GM23338 (cell line): ENCODE data around the gene SOX15. TPM values are rescaled to one million over a fixed set of nuclear protein-coding genes. Genes with fewer than 3 reads are reported as not detected.
"Not testable (repeated sequence)": the region's sequence is repeated elsewhere in the genome, so short reads cannot be mapped to it uniquely, and the experiment has no call there.

ENCODE experiments used
- ATAC-seq: fragments of 200-7000 bp; cut with Tn5 transposase; 3 replicates; pipeline ENCODE4 v1.9.1; 2020
- DNase-seq: peaks from one replicate; pipeline ENCODE4 v3.0.0-alpha.2; 2015; ENCODE audit warnings: low spot score
- H2AFZ ChIP-seq: fragments of 200-600 bp; sonication (generic); 2 replicates; pipeline ENCODE4 v1.8.0; 2016; ENCODE audit warnings: antibody characterized with exemption, mild to moderate bottlenecking, moderate library complexity
- H3F3A ChIP-seq: fragments of 200-600 bp; sonication (generic); replicated peaks from 2 replicates; pipeline ENCODE4 v1.8.0; 2017; ENCODE audit warnings: antibody characterized with exemption, mixed run types, low read depth
- H3K27ac ChIP-seq: fragments of 200-600 bp; sonication (generic); 2 replicates; pipeline ENCODE4 v1.6.1; 2016; ENCODE audit warnings: low read depth
- H3K27me3 ChIP-seq: fragments of 200-600 bp; sonication (generic); 2 replicates; pipeline ENCODE4 v1.8.0; 2016; ENCODE audit warnings: mild to moderate bottlenecking, mixed run types, moderate library complexity; ENCODE audit not compliant: insufficient read depth
- H3K36me3 ChIP-seq: fragments of 200-600 bp; sonication (generic); 2 replicates; pipeline ENCODE4 v1.8.0; 2016; ENCODE audit warnings: mild to moderate bottlenecking; ENCODE audit not compliant: insufficient read depth
- H3K4me1 ChIP-seq: fragments of 200-600 bp; sonication (generic); 2 replicates; pipeline ENCODE4 v1.8.0; 2016; ENCODE audit warnings: mild to moderate bottlenecking, moderate library complexity; ENCODE audit not compliant: insufficient read depth
- H3K4me2 ChIP-seq: fragments of 200-600 bp; sonication (generic); 2 replicates; pipeline ENCODE4 v1.7.1; 2017; ENCODE audit warnings: mixed run types
- H3K4me3 ChIP-seq: fragments of 200-600 bp; sonication (generic); 2 replicates; pipeline ENCODE4 v1.6.1; 2016; ENCODE audit warnings: mixed run types
- H3K79me2 ChIP-seq: fragments of 200-600 bp; sonication (generic); replicated peaks from 2 replicates; pipeline ENCODE4 v1.8.0; 2017; ENCODE audit warnings: mild to moderate bottlenecking; ENCODE audit not compliant: insufficient read depth
- H3K9me2 ChIP-seq: fragments of 200-600 bp; sonication (generic); 2 replicates; pipeline ENCODE4 v1.8.0; 2017; ENCODE audit not compliant: insufficient read depth
- H4K20me1 ChIP-seq: fragments of 200-600 bp; sonication (generic); replicated peaks from 2 replicates; pipeline ENCODE4 v1.8.0; 2017; ENCODE audit warnings: mild to moderate bottlenecking; ENCODE audit not compliant: insufficient read depth
- H3K27ac Mint-ChIP-seq: 2 replicates; pipeline ENCODE4 v1.8.0; 2020; ENCODE audit warnings: inconsistent platforms, mild to moderate bottlenecking, moderate library complexity, mixed read lengths
- H3K27me3 Mint-ChIP-seq: 3 replicates; pipeline ENCODE4 v1.8.0; 2022; ENCODE audit warnings: low read depth, mild to moderate bottlenecking, moderate library complexity, mixed read lengths, inconsistent platforms; ENCODE audit not compliant: insufficient read depth, poor library complexity
- H3K36me3 Mint-ChIP-seq: 3 replicates; pipeline ENCODE4 v1.8.0; 2021; ENCODE audit warnings: low read depth, mild to moderate bottlenecking, inconsistent platforms, moderate library complexity, mixed read lengths
- H3K4me1 Mint-ChIP-seq: 3 replicates; pipeline ENCODE4 v1.8.0; 2020; ENCODE audit warnings: mild to moderate bottlenecking, inconsistent platforms, mixed read lengths
- H3K4me3 Mint-ChIP-seq: 3 replicates; pipeline ENCODE4 v1.8.0; 2021; ENCODE audit warnings: moderate library complexity, mild to moderate bottlenecking, inconsistent platforms, mixed read lengths
- H3K9me3 Mint-ChIP-seq: 3 replicates; pipeline ENCODE4 v1.8.0; 2020; ENCODE audit warnings: moderate library complexity, mild to moderate bottlenecking, inconsistent platforms, mixed read lengths
- CTCF ChIP-seq, 2 experiments: fragments of 200-600 bp in 1 of 2; sonication (generic) in 1 of 2; conservative IDR thresholded peaks; 2 replicates each; pipeline versions ENCODE4 v1.5.1 to v1.6.1; 2016 to 2017; ENCODE audit warnings: antibody characterized with exemption in 2 of 2, low read depth in 2 of 2, mild to moderate bottlenecking in 2 of 2, moderate library complexity in 1 of 2
- EZH2 ChIP-seq: fragments of 200-600 bp; sonication (generic); IDR thresholded peaks from one replicate; pipeline ENCODE4 v1.8.0; 2017; ENCODE audit warnings: antibody characterized with exemption, mild to moderate bottlenecking, low read depth; ENCODE audit not compliant: unreplicated experiment
- EZH2phosphoT487 ChIP-seq: fragments of 200-600 bp; sonication (generic); IDR thresholded peaks from one replicate; pipeline ENCODE4 v1.8.1; 2018; ENCODE audit warnings: antibody characterized with exemption; ENCODE audit not compliant: unreplicated experiment
- NANOG ChIP-seq: IDR thresholded peaks from 2 replicates; pipeline ENCODE4 v1.6.1; 2016; ENCODE audit warnings: antibody characterized with exemption, borderline replicate concordance
- STAT1 ChIP-seq: IDR thresholded peaks from one replicate; pipeline ENCODE4 v1.6.1; 2016; ENCODE audit warnings: antibody characterized with exemption; ENCODE audit not compliant: unreplicated experiment
- ZNF114 ChIP-seq: fragments of 250-450 bp; sonication (Bioruptor Pico); IDR thresholded peaks from 2 replicates; pipeline ENCODE4 v1.5.0; 2020; ENCODE audit warnings: mild to moderate bottlenecking, moderate library complexity
- ZNF331 ChIP-seq: fragments of 250-450 bp; sonication (Bioruptor Pico); IDR thresholded peaks from 2 replicates; pipeline ENCODE4 v1.5.0; 2020; ENCODE audit warnings: low read depth, mild to moderate bottlenecking, moderate library complexity
- ZNF462 ChIP-seq: fragments of 250-450 bp; sonication (Bioruptor Pico); IDR thresholded peaks from 2 replicates; pipeline ENCODE4 v1.5.0; 2020; ENCODE audit warnings: mild to moderate bottlenecking, moderate library complexity
- polyA plus RNA-seq: library from polyadenylated mRNA; unstranded; fragments of >200 nt; fragmentation: Nextera tagmentation; extraction: Ambion mirVana; gene quantifications from 2 replicates; pipeline ENCODE4 v1.2.1, GENCODE V29; 2016
- total RNA-seq: library from RNA; depleted of rRNA; stranded (reverse); fragments of >200 nt; shearing (Covaris generic); gene quantifications from 2 replicates; pipeline ENCODE4 v1.2.3, GENCODE V29; 2014
- TF ChIP-seq, protein P1 (sequence below): IDR thresholded peaks from one replicate; pipeline ENCODE4 v1.6.1; 2018; ENCODE audit warnings: antibody characterized with exemption; ENCODE audit not compliant: unreplicated experiment
- TF ChIP-seq, protein P2 (sequence below): IDR thresholded peaks from 2 replicates; pipeline ENCODE4 v1.6.1; 2016; ENCODE audit warnings: antibody characterized with exemption

SOX15 gene
- total and polyA plus RNA-seq, 2 experiments from 2014 or later, result 29.9 to 43.0 TPM

GRCh38 chr17:7597561-7597960 is 7.7 kb upstream of the SOX15 start:
- not testable (repeated sequence) for H3K9me3 Mint-ChIP-seq, H3K9me2 ChIP-seq, H3K4me3 ChIP-seq, H3K4me3 Mint-ChIP-seq, H3F3A ChIP-seq, ATAC-seq, H4K20me1 ChIP-seq, H3K27me3 Mint-ChIP-seq, H2AFZ ChIP-seq, H3K27ac ChIP-seq, DNase-seq, H3K4me2 ChIP-seq, H3K4me1 ChIP-seq, H3K27ac Mint-ChIP-seq, H3K79me2 ChIP-seq, H3K4me1 Mint-ChIP-seq, H3K27me3 ChIP-seq
- H3K36me3 Mint-ChIP-seq, result peaks cover 86% of the 10 kb centered on the region
- peaks cover 37% of the 10 kb centered on the region for H3K36me3 ChIP-seq

DNA sequence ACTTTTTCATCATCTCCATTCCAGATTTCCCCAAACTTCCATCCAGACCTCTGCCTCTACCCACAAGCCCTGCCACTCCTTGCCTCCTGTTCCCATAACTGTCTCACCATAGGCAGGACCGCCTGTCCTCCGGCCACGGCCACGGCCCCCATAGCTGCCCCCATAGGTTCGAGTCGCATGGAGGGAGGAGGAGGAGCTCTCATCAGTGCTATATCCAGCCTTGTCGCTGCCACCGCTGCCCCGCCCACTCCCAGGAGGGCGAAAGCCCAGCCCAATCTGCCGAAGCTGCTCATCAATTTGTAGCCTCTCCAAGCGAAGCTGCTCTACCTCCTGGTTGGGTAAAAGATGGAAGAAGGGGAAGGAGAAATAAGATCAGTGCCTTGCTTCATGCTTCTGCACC is 3.4 kb upstream of the SOX15 start:
- Histone ChIP-seq H3K4me3 (no peak overlapping the region), H2AFZ (no peak overlapping the region), H3K27me3 (no peaks in the 10 kb centered on the region), H3K27ac (no peak overlapping the region), H3F3A (peaks cover 26% of the 10 kb centered on the region), H3K4me1 (peaks cover 14% of the 10 kb centered on the region), H3K9me2 (no peaks in the 10 kb centered on the region), H3K79me2 (no peaks in the 10 kb centered on the region), H3K4me2 (no peak overlapping the region), H4K20me1 (no peaks in the 10 kb centered on the region; the same call in 1 of the 2 replicates), H3K36me3 (peaks cover 32% of the 10 kb centered on the region)
- H3K9me3 Mint-ChIP-seq, result no peaks in the 10 kb centered on the region
- no peak for ATAC-seq
- peaks cover 65% of the 10 kb centered on the region for H3K36me3 Mint-ChIP-seq
- DNase-seq, result no peak
- H3K27ac Mint-ChIP-seq, result no peak overlapping the region
- H3K4me1 Mint-ChIP-seq, result peaks cover 26% of the 10 kb centered on the region
- peaks cover 15% of the 10 kb centered on the region for H3K27me3 Mint-ChIP-seq
- H3K4me3 Mint-ChIP-seq, result no peak overlapping the region
- TF ChIP-seq EZH2, result no peak
- TF ChIP-seq, protein P1, sequence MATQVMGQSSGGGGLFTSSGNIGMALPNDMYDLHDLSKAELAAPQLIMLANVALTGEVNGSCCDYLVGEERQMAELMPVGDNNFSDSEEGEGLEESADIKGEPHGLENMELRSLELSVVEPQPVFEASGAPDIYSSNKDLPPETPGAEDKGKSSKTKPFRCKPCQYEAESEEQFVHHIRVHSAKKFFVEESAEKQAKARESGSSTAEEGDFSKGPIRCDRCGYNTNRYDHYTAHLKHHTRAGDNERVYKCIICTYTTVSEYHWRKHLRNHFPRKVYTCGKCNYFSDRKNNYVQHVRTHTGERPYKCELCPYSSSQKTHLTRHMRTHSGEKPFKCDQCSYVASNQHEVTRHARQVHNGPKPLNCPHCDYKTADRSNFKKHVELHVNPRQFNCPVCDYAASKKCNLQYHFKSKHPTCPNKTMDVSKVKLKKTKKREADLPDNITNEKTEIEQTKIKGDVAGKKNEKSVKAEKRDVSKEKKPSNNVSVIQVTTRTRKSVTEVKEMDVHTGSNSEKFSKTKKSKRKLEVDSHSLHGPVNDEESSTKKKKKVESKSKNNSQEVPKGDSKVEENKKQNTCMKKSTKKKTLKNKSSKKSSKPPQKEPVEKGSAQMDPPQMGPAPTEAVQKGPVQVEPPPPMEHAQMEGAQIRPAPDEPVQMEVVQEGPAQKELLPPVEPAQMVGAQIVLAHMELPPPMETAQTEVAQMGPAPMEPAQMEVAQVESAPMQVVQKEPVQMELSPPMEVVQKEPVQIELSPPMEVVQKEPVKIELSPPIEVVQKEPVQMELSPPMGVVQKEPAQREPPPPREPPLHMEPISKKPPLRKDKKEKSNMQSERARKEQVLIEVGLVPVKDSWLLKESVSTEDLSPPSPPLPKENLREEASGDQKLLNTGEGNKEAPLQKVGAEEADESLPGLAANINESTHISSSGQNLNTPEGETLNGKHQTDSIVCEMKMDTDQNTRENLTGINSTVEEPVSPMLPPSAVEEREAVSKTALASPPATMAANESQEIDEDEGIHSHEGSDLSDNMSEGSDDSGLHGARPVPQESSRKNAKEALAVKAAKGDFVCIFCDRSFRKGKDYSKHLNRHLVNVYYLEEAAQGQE, result no peak
- no peak for TF ChIP-seq NANOG
- TF ChIP-seq STAT1, result no peak
- TF ChIP-seq EZH2phosphoT487, result no peak
- TF ChIP-seq CTCF (conservative IDR thresholded peaks at IDR 0.05; ENCODE audit: low read depth in 2 of 2), result no peak
- no peak for TF ChIP-seq ZNF331 (CRISPR knock-in tag)
- TF ChIP-seq, protein P2, sequence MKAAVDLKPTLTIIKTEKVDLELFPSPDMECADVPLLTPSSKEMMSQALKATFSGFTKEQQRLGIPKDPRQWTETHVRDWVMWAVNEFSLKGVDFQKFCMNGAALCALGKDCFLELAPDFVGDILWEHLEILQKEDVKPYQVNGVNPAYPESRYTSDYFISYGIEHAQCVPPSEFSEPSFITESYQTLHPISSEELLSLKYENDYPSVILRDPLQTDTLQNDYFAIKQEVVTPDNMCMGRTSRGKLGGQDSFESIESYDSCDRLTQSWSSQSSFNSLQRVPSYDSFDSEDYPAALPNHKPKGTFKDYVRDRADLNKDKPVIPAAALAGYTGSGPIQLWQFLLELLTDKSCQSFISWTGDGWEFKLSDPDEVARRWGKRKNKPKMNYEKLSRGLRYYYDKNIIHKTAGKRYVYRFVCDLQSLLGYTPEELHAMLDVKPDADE, result no peak
- no peak for TF ChIP-seq ZNF114
- no peak for TF ChIP-seq ZNF462 (CRISPR knock-in tag)
